Liver (tissue), 9 donors: ENCODE results near the gene FAM222A. TPM values are rescaled to one million over a fixed set of nuclear protein-coding genes. Genes with fewer than 3 reads are reported as not detected.

Experiments used
- DNase-seq: peaks from one replicate; pipeline ENCODE4 v3.0.0-alpha.2; 2017; ENCODE audit warnings: low spot score
- H3K27ac ChIP-seq, 2 donors: one replicate each; pipeline ENCODE4 v1.7.0; 2013; ENCODE audit warnings: inconsistent platforms in 2 of 2, low read length in 2 of 2, control low read depth in 1 of 2, low read depth in 1 of 2, mild to moderate bottlenecking in 1 of 2
- H3K27me3 ChIP-seq, 4 donors: one replicate each; pipeline versions ENCODE4 v1.6.1 to v1.7.0; 2013; ENCODE audit warnings: low read length in 3 of 4, inconsistent platforms in 1 of 4, mild to moderate bottlenecking in 1 of 4, moderate library complexity in 1 of 4; ENCODE audit not compliant: control insufficient read depth in 4 of 4, insufficient read depth in 4 of 4
- H3K36me3 ChIP-seq, 4 donors: one replicate each; pipeline versions ENCODE4 v1.6.1 to v1.7.0; 2013; ENCODE audit warnings: low read length in 3 of 4, mild to moderate bottlenecking in 3 of 4, low read depth in 1 of 4, moderate library complexity in 1 of 4; ENCODE audit not compliant: control insufficient read depth in 4 of 4, insufficient read depth in 3 of 4
- H3K4me1 ChIP-seq, 4 donors: one replicate each; pipeline versions ENCODE4 v1.6.1 to v1.7.0; 2013; ENCODE audit warnings: low read length in 3 of 4, mild to moderate bottlenecking in 3 of 4, moderate library complexity in 1 of 4; ENCODE audit not compliant: control insufficient read depth in 4 of 4, insufficient read depth in 4 of 4
- H3K4me3 ChIP-seq, 3 donors: one replicate each; pipeline versions ENCODE4 v1.6.1 to v1.7.0; 2013; ENCODE audit warnings: low read length in 3 of 3, control low read depth in 1 of 3, low read depth in 1 of 3, mild to moderate bottlenecking in 1 of 3
- H3K9ac ChIP-seq, 2 donors: one replicate each; pipeline ENCODE4 v1.7.0; 2013; ENCODE audit warnings: low read length in 2 of 2, mild to moderate bottlenecking in 2 of 2, moderate library complexity in 2 of 2, control low read depth in 1 of 2, low read depth in 1 of 2
- H3K9me3 ChIP-seq, 4 donors: one replicate each; pipeline versions ENCODE4 v1.6.1 to v1.7.0; 2013; ENCODE audit warnings: low read length in 3 of 4; ENCODE audit not compliant: control insufficient read depth in 4 of 4
- ATF3 ChIP-seq: IDR thresholded peaks from 2 replicates; pipeline ENCODE4 v1.6.1; 2016; ENCODE audit warnings: antibody characterized with exemption
- CTCF ChIP-seq: fragments of 150-350 bp; IDR thresholded peaks from 2 replicates; pipeline ENCODE4 v1.5.1; 2017; ENCODE audit warnings: improper control_type of control experiment, low read depth, low read length; ENCODE audit not compliant: missing input control
- EGR1 ChIP-seq, 2 donors: IDR thresholded peaks; 2 replicates each; pipeline ENCODE4 v1.6.1; 2016 to 2018; ENCODE audit warnings: antibody characterized with exemption in 2 of 2, low read depth in 2 of 2
- FOXA1 ChIP-seq: IDR thresholded peaks from 2 replicates; pipeline ENCODE4 v1.6.1; 2016; ENCODE audit warnings: antibody characterized with exemption
- FOXA2 ChIP-seq: IDR thresholded peaks from 2 replicates; pipeline ENCODE4 v1.6.1; 2016; ENCODE audit warnings: antibody characterized with exemption
- GABPA ChIP-seq, 2 donors: IDR thresholded peaks in 1 of 2; conservative IDR thresholded peaks in 1 of 2; 2 replicates each; pipeline ENCODE4 v1.6.1; 2016; ENCODE audit warnings: antibody characterized with exemption in 2 of 2, mild to moderate bottlenecking in 1 of 2, moderate library complexity in 1 of 2
- HNF4A ChIP-seq, 2 donors: conservative IDR thresholded peaks; 2 replicates each; pipeline ENCODE4 v1.6.1; 2016; ENCODE audit warnings: antibody characterized with exemption in 2 of 2, mild to moderate bottlenecking in 2 of 2
- HNF4G ChIP-seq: IDR thresholded peaks from 2 replicates; pipeline ENCODE4 v1.6.1; 2016; ENCODE audit warnings: antibody characterized with exemption
- MAX ChIP-seq: IDR thresholded peaks from 2 replicates; pipeline ENCODE4 v1.6.1; 2016; ENCODE audit warnings: antibody characterized with exemption
- NR2F2 ChIP-seq: IDR thresholded peaks from 2 replicates; pipeline ENCODE4 v1.6.1; 2016; ENCODE audit warnings: antibody characterized with exemption
- RAD21 ChIP-seq, 2 donors: IDR thresholded peaks; 2 replicates each; pipeline ENCODE4 v1.6.1; 2016; ENCODE audit warnings: antibody characterized with exemption in 2 of 2, mild to moderate bottlenecking in 2 of 2
- REST ChIP-seq: IDR thresholded peaks from 2 replicates; pipeline ENCODE4 v1.6.1; 2016; ENCODE audit warnings: antibody characterized with exemption, mild to moderate bottlenecking
- RXRA ChIP-seq, 2 donors: IDR thresholded peaks; 2 replicates each; pipeline ENCODE4 v1.6.1; 2017 to 2018; ENCODE audit warnings: antibody characterized with exemption in 2 of 2, mild to moderate bottlenecking in 1 of 2
- SP1 ChIP-seq: IDR thresholded peaks from 2 replicates; pipeline ENCODE4 v1.6.1; 2018; ENCODE audit warnings: antibody characterized with exemption, mild to moderate bottlenecking
- TAF1 ChIP-seq: conservative IDR thresholded peaks from 2 replicates; pipeline ENCODE4 v1.6.1; 2016; ENCODE audit warnings: antibody characterized with exemption, mild to moderate bottlenecking
- YY1 ChIP-seq: IDR thresholded peaks from 2 replicates; pipeline ENCODE4 v1.6.1; 2016; ENCODE audit warnings: antibody characterized with exemption, mild to moderate bottlenecking
- ZBTB33 ChIP-seq: IDR thresholded peaks from 2 replicates; pipeline ENCODE4 v1.6.1; 2016; ENCODE audit warnings: antibody characterized with exemption
- WGBS: extraction: QIAGEN DNeasy Blood & Tissue Kit; methylation state at CpG from one replicate; pipeline ENCODE4 v1.1.7; 2013; 5-methylcytosine and 5-hydroxymethylcytosine counted together
- polyA plus RNA-seq, 2 donors: library from polyadenylated mRNA; stranded (reverse) in 1 of 2; unstranded in 1 of 2; fragments of 200-250 nt in 1 of 2; fragments of >200 nt in 1 of 2; fragmentation: Nextera tagmentation in 1 of 2; extraction: Ambion mirVana in 1 of 2; gene quantifications; one replicate each; pipeline versions ENCODE4 v1.2.1 to v1.2.3, GENCODE V29; 2013 to 2015
- total RNA-seq, 2 donors: library from RNA; depleted of rRNA; stranded (reverse); fragments of >200 nt; gene quantifications; one replicate each; pipeline ENCODE4 v1.2.3, GENCODE V29; 2014
- donor health status: healthy.
- donor health status: healthy.
- donor health status: healthy.
- donor health status: healthy.
- donor health status: healthy.

The FAM222A gene
- total and polyA plus RNA-seq, 4 donors = 0.97 to 2.2 (median 1.9) TPM

- DNase-seq = no peak
- H3K27me3 ChIP-seq = no peaks in the 10 kb centered on the region
- no peak overlapping the region for H3K9ac ChIP-seq
- no peaks in the 10 kb centered on the region for H3K9me3 ChIP-seq
- H3K4me1 ChIP-seq = peaks cover 12 to 33% (median 32%) of the 10 kb centered on the region in 4 donors
- H3K27ac ChIP-seq = no peak overlapping the region
- no peak overlapping the region for H3K4me3 ChIP-seq
- 86% methylated on average over 12 of the region's 12 CpGs for WGBS
- TF ChIP-seq RAD21 (IDR thresholded peaks at IDR 0.05) = no peak
- TF ChIP-seq YY1 = no peak
- TF ChIP-seq RXRA (IDR thresholded peaks at IDR 0.05) = no peak
- TF ChIP-seq REST = no peak
- TF ChIP-seq FOXA2 = no peak
- TF ChIP-seq ZBTB33 = no peak
- no peak for TF ChIP-seq SP1
- no peak for TF ChIP-seq CTCF
- TF ChIP-seq NR2F2 = no peak
- no peak for TF ChIP-seq HNF4A (conservative IDR thresholded peaks at IDR 0.05)
- no peak for TF ChIP-seq HNF4G
- no peak for TF ChIP-seq ATF3
- no peak for TF ChIP-seq FOXA1
- no peak for TF ChIP-seq EGR1 (IDR thresholded peaks at IDR 0.05; ENCODE audit: low read depth in 2 of 2)
- no peaks in the 10 kb centered on the region for H3K36me3 ChIP-seq
These were observed 12.9 kb downstream of the FAM222A start for GRCh38 chr12:109726511-109727038.

GRCh38 chr12:109727039-109727723 lies 13.6 kb downstream of the FAM222A start:
- no peaks in the 10 kb centered on the region for H3K27me3 ChIP-seq
- H3K27ac ChIP-seq = no peak overlapping the region
- H3K4me3 ChIP-seq = no peak overlapping the region
- no peaks in the 10 kb centered on the region for H3K36me3 ChIP-seq
- peaks cover 8 to 27% (median 26%) of the 10 kb centered on the region in 4 donors for H3K4me1 ChIP-seq
- no peak overlapping the region for H3K9ac ChIP-seq
- no peaks in the 10 kb centered on the region for H3K9me3 ChIP-seq
- DNase-seq = no peak
- whole genome bisulfite sequencing = 83% methylated on average over 18 of the region's 18 CpGs
- TF ChIP-seq ZBTB33 = no peak
- TF ChIP-seq FOXA2 = no peak
- TF ChIP-seq GABPA (IDR thresholded peaks at IDR 0.05 in 1 of 2, conservative IDR thresholded peaks at IDR 0.05 in 1 of 2) = no peak
- no peak for TF ChIP-seq TAF1
- TF ChIP-seq EGR1 (IDR thresholded peaks at IDR 0.05; ENCODE audit: low read depth in 2 of 2) = no peak
- no peak for TF ChIP-seq REST
- TF ChIP-seq YY1 = no peak
- no peak for TF ChIP-seq FOXA1
- TF ChIP-seq MAX = no peak
- TF ChIP-seq HNF4A (conservative IDR thresholded peaks at IDR 0.05) = no peak
